Stimulated activated CD4-positive, alpha-beta T cell treated with anti-CD3 and anti-CD28 coated beads, Interleukin-4, amount 100 ng/mL, for 4 hours (primary cell): ENCODE measurements around the gene UBA6.

Experiments used
- DNase-seq, 2 experiments: peaks; one replicate each; pipeline ENCODE4 v3.0.0-alpha.2; 2020

Gene UBA6

GRCh38 chr4:67575232-67576058, 125.5 kb downstream of the UBA6 start:
- no peak for DNase-seq

GRCh38 chr4:67573193-67573592, 127.8 kb downstream of the UBA6 start:
- DNase-seq, result no peak

- no peak for DNase-seq
Observed at GRCh38 chr4:67571975-67572374, 129.0 kb downstream of the UBA6 start.

- DNase-seq, result no peak
Observed at GRCh38 chr4:67570537-67570936, 130.4 kb downstream of the UBA6 start.

GRCh38 chr4:67568820-67569219, 132.1 kb downstream of the UBA6 start:
- DNase-seq, result no peak

GRCh38 chr4:67566335-67566734, 134.6 kb downstream of the UBA6 start:
- DNase-seq, result no peak

- no peak for DNase-seq
Observed at GRCh38 chr4:67565284-67565683, 135.7 kb downstream of the UBA6 start.
